Measurements from ENCODE around the gene PI4K2A. TPM values are rescaled to one million over a fixed set of nuclear protein-coding genes. Genes with fewer than 3 reads are reported as not detected.

The PI4K2A gene
- total and polyA plus RNA-seq, 2 of the 4 experiments (the other 2 are of a cell fraction): 15.8 to 27.3 TPM

- peaks cover 40% of the 10 kb centered on the region for H4K20me1 ChIP-seq (ENCODE audit: insufficient read depth, low read length)
- peak overlapping the region; percentile 94 for H3K23ac ChIP-seq (ENCODE audit: low read depth, low read length)
- H2BK120ac ChIP-seq (ENCODE audit: low read depth, low read length): peak overlapping the region; percentile 64
- DNase-seq: peak; percentile 74
- H3K4me2 ChIP-seq (ENCODE audit: low read depth, low read length): peak overlapping the region; percentile 91
- peak overlapping the region; percentile 99 for H2BK5ac ChIP-seq (ENCODE audit: low read depth, low read length, poor library complexity, severe bottlenecking)
- ChIA-PET CTCF (interaction anchor here (1.3 to 1.4 kb wide), 3 partner anchors 11 to 23 kb away, joined by 3 to 6 read pairs (median 4); partner anchors contain the start of gene ZFYVE27), POLR2A (ENCODE audit: unreplicated experiment) (interaction anchor here (1.1 to 2.0 kb wide), 2 partner anchors 12 to 27 kb away, joined by 4 to 6 read pairs; partner anchors contain the start of gene AVPI1)
- in situ Hi-C loops (cut with MboI; ENCODE audit: low sequenced_read_pairs) (no loop called here), dilution Hi-C loops (cut with HindIII; ENCODE audit: low sequenced_read_pairs, unreplicated experiment) (no loop called here), intact Hi-C loops (cut with micrococcal nuclease) (loop anchor here (2.0 kb wide), 1 partner anchor 37 kb away; no protein-coding TSS in a partner anchor)
- peak overlapping the region; percentile 98 for H4K5ac ChIP-seq (ENCODE audit: low read depth, low read length)
- peak; percentile 31 for ATAC-seq (ENCODE audit: low read depth)
- H2AK5ac ChIP-seq (ENCODE audit: low read depth, low read length): peak overlapping the region; percentile 98
- H3K9me1 ChIP-seq (ENCODE audit: insufficient read depth, low read length): peaks cover 33% of the 10 kb centered on the region
- H3K79me1 ChIP-seq (ENCODE audit: low read depth in 1 of 2, low read length in 2 of 2): peaks cover 38 to 54% of the 10 kb centered on the region in 2 experiments; a peak in 3 of 4 replicates
- no peak overlapping the region for H2BK20ac ChIP-seq (ENCODE audit: low read depth, low read length)
- peak overlapping the region; percentile 77 to 97; a peak in 3 of 4 replicates for H4K8ac ChIP-seq (ENCODE audit: low read depth in 2 of 2, low read length in 2 of 2)
- H2AFZ ChIP-seq (replicated peaks; ENCODE audit: low read length, poor library complexity): peak overlapping the region; percentile 94
- H3K4me1 ChIP-seq (ENCODE audit: control insufficient read depth, insufficient read depth, low read length): peaks cover 30% of the 10 kb centered on the region
- no peak overlapping the region for H2BK15ac ChIP-seq (ENCODE audit: low read depth, low read length)
- H3K27me3 ChIP-seq (ENCODE audit: control insufficient read depth, insufficient read depth, low read length): no peaks in the 10 kb centered on the region
- peak overlapping the region; percentile 93 for H3K14ac ChIP-seq (replicated peaks; ENCODE audit: low read depth, low read length)
- H3K4me3 ChIP-seq (ENCODE audit: insufficient read depth, low read depth, low read length): peak overlapping the region; percentile 97
- H2AK9ac ChIP-seq (replicated peaks; ENCODE audit: low read depth, low read length, poor library complexity): peak overlapping the region; percentile 99
- no TSS peak for BruUV-seq (replicated peaks)
- H3K9ac ChIP-seq (ENCODE audit: low read depth, low read length): peak overlapping the region; percentile 91
- H3K56ac ChIP-seq (ENCODE audit: extremely low read depth, insufficient read depth, low read length): peak overlapping the region; percentile 80; the same call in 1 of the 2 replicates
- WGBS, 2 experiments (ENCODE audit: extremely low coverage in 2 of 2, insufficient read length in 1 of 2): 0% methylated on average over 37 of the region's 69 CpGs; no CpG with 5 or more reads in 1 of the 2 experiments
- peak overlapping the region; percentile 95 for H3K4ac ChIP-seq (ENCODE audit: low read depth, low read length)
- H3K18ac ChIP-seq (ENCODE audit: low read depth, low read length): peak overlapping the region; percentile 88; the same call in 1 of the 2 replicates
- H3K27ac ChIP-seq (ENCODE audit: insufficient read depth, low read length): peak overlapping the region; percentile 99
- peaks cover 24% of the 10 kb centered on the region for H3K36me3 ChIP-seq (ENCODE audit: control insufficient read depth, insufficient read depth, low read length)
- peak overlapping the region; percentile 98 for H4K91ac ChIP-seq (ENCODE audit: insufficient read depth, low read depth, low read length)
- H3K9me3 ChIP-seq (ENCODE audit: control insufficient read depth, insufficient read depth, low read length): no peaks in the 10 kb centered on the region
- no peak for TF ChIP-seq RAD21 (IDR thresholded peaks at IDR 0.05; ENCODE audit: low read length)
- TF ChIP-seq USF2 (IDR thresholded peaks at IDR 0.05; ENCODE audit: low read depth, low read length): no peak
- peak; percentile 2; the same call in 1 of the 2 replicates for TF ChIP-seq POLR2A (IDR thresholded peaks at IDR 0.05; ENCODE audit: low read depth, low read length)
- TF ChIP-seq, protein P1, sequence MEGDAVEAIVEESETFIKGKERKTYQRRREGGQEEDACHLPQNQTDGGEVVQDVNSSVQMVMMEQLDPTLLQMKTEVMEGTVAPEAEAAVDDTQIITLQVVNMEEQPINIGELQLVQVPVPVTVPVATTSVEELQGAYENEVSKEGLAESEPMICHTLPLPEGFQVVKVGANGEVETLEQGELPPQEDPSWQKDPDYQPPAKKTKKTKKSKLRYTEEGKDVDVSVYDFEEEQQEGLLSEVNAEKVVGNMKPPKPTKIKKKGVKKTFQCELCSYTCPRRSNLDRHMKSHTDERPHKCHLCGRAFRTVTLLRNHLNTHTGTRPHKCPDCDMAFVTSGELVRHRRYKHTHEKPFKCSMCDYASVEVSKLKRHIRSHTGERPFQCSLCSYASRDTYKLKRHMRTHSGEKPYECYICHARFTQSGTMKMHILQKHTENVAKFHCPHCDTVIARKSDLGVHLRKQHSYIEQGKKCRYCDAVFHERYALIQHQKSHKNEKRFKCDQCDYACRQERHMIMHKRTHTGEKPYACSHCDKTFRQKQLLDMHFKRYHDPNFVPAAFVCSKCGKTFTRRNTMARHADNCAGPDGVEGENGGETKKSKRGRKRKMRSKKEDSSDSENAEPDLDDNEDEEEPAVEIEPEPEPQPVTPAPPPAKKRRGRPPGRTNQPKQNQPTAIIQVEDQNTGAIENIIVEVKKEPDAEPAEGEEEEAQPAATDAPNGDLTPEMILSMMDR (conservative IDR thresholded peaks at IDR 0.05; ENCODE audit: low read depth, low read length): 0 out of 2 replicates have a peak, but pooled peaks have one; percentile 23
- no peak for TF ChIP-seq NFE2L2 (IDR thresholded peaks at IDR 0.05; ENCODE audit: low read depth, low read length)
- peak; percentile 71; the same call in 1 of the 2 replicates for TF ChIP-seq BHLHE40 (IDR thresholded peaks at IDR 0.05; ENCODE audit: low read depth, low read length)
- TF ChIP-seq CHD1 (IDR thresholded peaks at IDR 0.05; ENCODE audit: low read depth, low read length): no peak
- no peak for TF ChIP-seq SMC3 (IDR thresholded peaks at IDR 0.05; ENCODE audit: low read depth, low read length)
- TF ChIP-seq FOS (IDR thresholded peaks at IDR 0.05; ENCODE audit: low read depth, low read length): no peak
- no peak for TF ChIP-seq RCOR1 (IDR thresholded peaks at IDR 0.05; ENCODE audit: insufficient replicate concordance, low read length)
- no peak for TF ChIP-seq MAFK (IDR thresholded peaks at IDR 0.05; ENCODE audit: low read depth, low read length)
- TF ChIP-seq MXI1 (IDR thresholded peaks at IDR 0.05; ENCODE audit: borderline replicate concordance, low read depth, low read length): peak; percentile 83; the same call in 1 of the 2 replicates
- no peak for TF ChIP-seq MAZ (IDR thresholded peaks at IDR 0.05; ENCODE audit: borderline replicate concordance, low read depth, low read length)
- no peak for TF ChIP-seq CEBPB (IDR thresholded peaks at IDR 0.05; ENCODE audit: low read depth, low read length)
These were observed 73.4 kb downstream of the PI4K2A start for GRCh38 chr10:97713826-97714400.
